Measurements from ENCODE around the gene WDR72. TPM values are rescaled to one million over a fixed set of nuclear protein-coding genes. Genes with fewer than 3 reads are reported as not detected.
"Not testable (repeated sequence)": the region's sequence is repeated elsewhere in the genome, so short reads cannot be mapped to it uniquely, and the experiment has no call there.

The WDR72 gene
- polyA plus RNA-seq, 1 experiment: not detected

GRCh38 chr15:53555226-53555625 is 204.2 kb downstream of the WDR72 start:
- H3K36me3 ChIP-seq (ENCODE audit: control insufficient read depth, insufficient read depth, low read length): no peaks in the 10 kb centered on the region
- DNase-seq (ENCODE audit: low read depth): no peak
- CTCF ChIA-PET: no interaction called here
- no peaks in the 10 kb centered on the region for H3K27me3 ChIP-seq (ENCODE audit: control insufficient read depth, insufficient read depth, low read length)
- no peak overlapping the region for H3K4me3 ChIP-seq (ENCODE audit: low read depth, low read length)
- POLR2A ChIA-PET: no interaction called here
- no peak for TF ChIP-seq CTCF (IDR thresholded peaks at IDR 0.05; ENCODE audit: insufficient read depth, low read depth, low read length)

DNA sequence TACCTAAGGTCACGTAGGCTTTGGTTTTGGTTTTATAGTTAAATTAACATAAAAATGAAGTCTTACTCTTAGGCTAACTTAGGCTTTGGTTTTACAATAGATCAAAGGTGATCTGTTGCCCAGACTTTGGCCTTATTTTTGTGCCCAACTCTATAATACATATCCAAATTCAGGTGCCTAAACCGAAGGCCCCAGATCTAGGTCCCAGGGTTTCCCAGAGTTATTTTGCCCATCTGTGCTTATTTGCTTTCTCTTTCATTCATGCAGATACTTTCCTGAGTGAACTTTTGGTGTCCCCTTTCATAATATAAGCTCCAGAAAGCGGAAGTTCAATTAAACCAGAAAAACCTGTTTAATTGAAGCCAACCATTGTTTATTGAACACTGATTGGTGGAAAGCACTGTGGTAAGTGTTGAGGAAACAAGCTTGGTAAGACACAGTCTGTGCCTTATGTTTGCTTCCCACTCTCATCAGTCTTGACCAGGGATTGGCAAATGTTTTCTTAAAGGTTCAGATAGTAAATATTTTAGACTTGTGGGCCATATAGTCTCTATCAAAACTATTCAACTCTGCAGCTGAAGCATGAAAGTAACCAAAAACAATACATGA is 209.7 kb downstream of the WDR72 start:
- H3K36me3 ChIP-seq (ENCODE audit: control insufficient read depth, insufficient read depth, low read length): no peaks in the 10 kb centered on the region
- H3K4me3 ChIP-seq (ENCODE audit: low read depth, low read length): no peak overlapping the region
- CTCF ChIA-PET: no interaction called here
- H3K27me3 ChIP-seq (ENCODE audit: control insufficient read depth, insufficient read depth, low read length): no peaks in the 10 kb centered on the region
- POLR2A ChIA-PET: no interaction called here
- no peak for TF ChIP-seq CTCF (IDR thresholded peaks at IDR 0.05; ENCODE audit: insufficient read depth, low read depth, low read length)
- DNase-seq (ENCODE audit: low read depth): no peak

DNA sequence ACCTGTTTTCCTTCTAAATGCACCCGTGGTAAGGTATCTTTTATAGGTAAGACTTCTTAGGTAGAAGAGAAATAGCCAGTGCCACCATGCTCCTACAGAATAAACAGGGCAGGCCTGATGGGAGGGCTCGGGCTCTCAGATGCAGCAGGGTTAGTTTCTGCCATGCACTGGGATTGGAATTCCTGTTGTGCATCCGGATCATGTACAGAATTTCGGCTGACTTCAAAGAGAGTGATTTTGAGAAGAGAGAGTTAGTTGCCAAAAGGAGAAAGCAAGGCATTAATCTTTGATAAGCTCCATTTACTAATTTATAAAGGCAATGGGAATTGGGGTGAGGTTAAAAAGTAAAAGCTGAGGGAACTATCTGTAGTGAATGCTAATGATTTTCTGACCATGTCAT is 211.2 kb downstream of the WDR72 start:
- no peak for DNase-seq (ENCODE audit: low read depth)
- H3K36me3 ChIP-seq (ENCODE audit: control insufficient read depth, insufficient read depth, low read length): no peaks in the 10 kb centered on the region
- no peak for TF ChIP-seq CTCF (IDR thresholded peaks at IDR 0.05; ENCODE audit: insufficient read depth, low read depth, low read length)
- ChIA-PET CTCF (no interaction called here), POLR2A (no interaction called here)
- no peak overlapping the region for H3K4me3 ChIP-seq (ENCODE audit: low read depth, low read length)
- no peaks in the 10 kb centered on the region for H3K27me3 ChIP-seq (ENCODE audit: control insufficient read depth, insufficient read depth, low read length)

DNA sequence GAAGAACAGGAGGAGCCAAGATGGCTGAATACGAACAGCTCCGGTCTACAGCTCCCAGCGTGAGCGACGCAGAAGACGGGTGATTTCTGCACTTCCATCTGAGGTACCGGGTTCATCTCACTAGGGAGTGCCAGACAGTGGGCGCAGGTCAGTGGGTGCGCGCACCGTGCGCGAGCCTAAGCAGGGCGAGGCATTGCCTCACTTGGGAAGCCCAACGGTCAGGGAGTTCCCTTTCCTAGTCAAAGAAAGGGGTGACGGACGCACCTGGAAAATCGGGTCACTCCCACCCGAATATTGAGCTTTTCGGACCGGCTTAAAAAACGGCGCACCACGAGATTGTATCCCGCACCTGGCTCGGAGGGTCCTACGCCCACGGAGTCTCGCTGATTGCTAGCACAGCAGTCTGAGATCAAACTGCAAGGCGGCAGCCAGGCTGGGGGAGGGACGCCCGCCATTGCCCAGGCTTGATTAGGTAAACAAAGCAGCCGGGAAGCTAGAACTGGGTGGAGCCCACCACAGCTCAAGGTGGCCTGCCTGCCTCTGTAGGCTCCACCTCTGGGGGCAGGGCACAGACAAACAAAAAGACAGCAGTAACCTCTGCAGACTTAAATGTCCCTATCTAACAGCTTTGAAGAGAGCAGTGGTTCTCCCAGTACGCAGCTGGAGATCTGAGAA is 218.7 kb downstream of the WDR72 start:
- H3K36me3 ChIP-seq (ENCODE audit: control insufficient read depth, insufficient read depth, low read length); H3K4me3 ChIP-seq (ENCODE audit: low read depth, low read length); POLR2A ChIA-PET; H3K27me3 ChIP-seq (ENCODE audit: control insufficient read depth, insufficient read depth, low read length); DNase-seq (ENCODE audit: low read depth); CTCF ChIA-PET: not testable (repeated sequence)

- CTCF ChIA-PET: no interaction called here
- H3K36me3 ChIP-seq (ENCODE audit: control insufficient read depth, insufficient read depth, low read length): no peaks in the 10 kb centered on the region
- no peak overlapping the region for H3K4me3 ChIP-seq (ENCODE audit: low read depth, low read length)
- no peaks in the 10 kb centered on the region for H3K27me3 ChIP-seq (ENCODE audit: control insufficient read depth, insufficient read depth, low read length)
- DNase-seq (ENCODE audit: low read depth): no peak
- POLR2A ChIA-PET: no interaction called here
- TF ChIP-seq CTCF (IDR thresholded peaks at IDR 0.05; ENCODE audit: insufficient read depth, low read depth, low read length): no peak
Observed at GRCh38 chr15:53539878-53540277, 219.6 kb downstream of the WDR72 start.
